GM12878 (cell line): ENCODE results near the gene UBASH3B. TPM values are rescaled to one million over a fixed set of nuclear protein-coding genes. Genes with fewer than 3 reads are reported as not detected.

Experiments used
- ATAC-seq: fragments of 200-7000 bp; cut with Tn5 transposase; 3 replicates; pipeline ENCODE4 v1.9.1; 2020; ENCODE audit warnings: mild to moderate bottlenecking, moderate library complexity
- BruUV-seq: library from RNA; stranded (reverse); fragments of 400-500 nt; replicated peaks from 2 replicates; lab custom pipeline; 2021; lab: Mats Ljungman, UMichigan
- CTCF ChIA-PET: fragments of 300-600 bp; sonication (Branson Sonifier 250); formaldehyde crosslinking; extraction: SDS; loops from one replicate; lab custom pipeline; 2021; ENCODE audit warnings: inconsistent platforms; lab: Yijun Ruan, JAX
- POLR2A ChIA-PET: fragments of 350-600 bp; formaldehyde crosslinking; extraction: SDS; loops from one replicate; lab custom pipeline; 2021; ENCODE audit warnings: inconsistent platforms; lab: Charles Lee
- RAD21 ChIA-PET: fragments of 300-600 bp; sonication (Branson Sonifier 250); formaldehyde crosslinking; loops from one replicate; lab custom pipeline; 2023; ENCODE audit warnings: antibody characterized with exemption; ENCODE audit not compliant: unreplicated experiment; lab: Charles Lee
- SMC1A ChIA-PET: fragments of 300-600 bp; sonication (Branson Sonifier 250); formaldehyde crosslinking; loops from one replicate; lab custom pipeline; 2023; ENCODE audit not compliant: unreplicated experiment, uncharacterized antibody; lab: Charles Lee
- DNase-seq: peaks from one replicate; pipeline ENCODE4 v3.0.0-alpha.2; 2011; ENCODE audit warnings: low read depth, low spot score
- FAIRE-seq: peaks from 3 replicates; lab custom pipeline; 2011; peaks lifted over from hg19 to GRCh38; lab: Jason Lieb, UNC
- H2AFZ ChIP-seq: 2 replicates; pipeline ENCODE4 v1.6.0; 2011; ENCODE audit warnings: low read depth, low read length, control low read depth; ENCODE audit not compliant: control insufficient read depth
- H3K27ac ChIP-seq: 2 replicates; pipeline ENCODE4 v1.5.1; 2011; ENCODE audit warnings: control low read depth; ENCODE audit not compliant: control insufficient read depth, insufficient read depth
- H3K27me3 ChIP-seq, 2 experiments: replicated peaks in 1 of 2; 2 replicates each; pipeline versions ENCODE4 v1.6.0 to v1.6.1; 2011; ENCODE audit warnings: low read length in 1 of 2; ENCODE audit not compliant: control insufficient read depth in 2 of 2, insufficient read depth in 2 of 2
- H3K36me3 ChIP-seq, 2 experiments: 2 replicates each; pipeline ENCODE4 v1.5.1; 2011; ENCODE audit warnings: low read length in 1 of 2; ENCODE audit not compliant: control insufficient read depth in 2 of 2, insufficient read depth in 2 of 2
- H3K4me1 ChIP-seq: 2 replicates; pipeline ENCODE4 v1.6.1; 2011; ENCODE audit warnings: mild to moderate bottlenecking, low read length, moderate library complexity, mixed read lengths; ENCODE audit not compliant: control insufficient read depth, insufficient read depth
- H3K4me2 ChIP-seq: 2 replicates; pipeline ENCODE4 v1.6.0; 2011; ENCODE audit warnings: control low read depth; ENCODE audit not compliant: control insufficient read depth, insufficient read depth
- H3K4me3 ChIP-seq: fragments of 200-600 bp; sonication (generic); 2 replicates; pipeline ENCODE4 v1.5.1; 2016
- H3K79me2 ChIP-seq: 2 replicates; pipeline ENCODE4 v1.6.0; 2011; ENCODE audit warnings: low read length; ENCODE audit not compliant: control insufficient read depth, insufficient read depth
- H3K9ac ChIP-seq: 2 replicates; pipeline ENCODE4 v1.8.0; 2011; ENCODE audit warnings: low read length, control low read depth, mixed read lengths; ENCODE audit not compliant: control insufficient read depth, insufficient read depth
- H3K9me3 ChIP-seq: replicated peaks from 3 replicates; pipeline ENCODE4 v1.5.1; 2011; ENCODE audit warnings: mild to moderate bottlenecking, low read length; ENCODE audit not compliant: control insufficient read depth, insufficient read depth
- H4K20me1 ChIP-seq: 2 replicates; pipeline ENCODE4 v1.6.0; 2011; ENCODE audit not compliant: control insufficient read depth, insufficient read depth
- EGR1 ChIP-seq, 2 experiments: IDR thresholded peaks; 1 replicate in 1 of 2; 2 replicates in 1 of 2; pipeline ENCODE4 v1.6.1; 2011 to 2012; ENCODE audit warnings: low read depth in 2 of 2, low read length in 2 of 2, borderline replicate concordance in 1 of 2, mild to moderate bottlenecking in 1 of 2, moderate library complexity in 1 of 2
- MEF2B ChIP-seq: fragments of 450-650 bp; IDR thresholded peaks from 2 replicates; pipeline ENCODE4 v1.6.1; 2018; ENCODE audit warnings: mild to moderate bottlenecking, moderate library complexity; ENCODE audit not compliant: partially characterized antibody, poor library complexity, severe bottlenecking
- ZBTB40 ChIP-seq: fragments of 450-650 bp; IDR thresholded peaks from 2 replicates; pipeline ENCODE4 v1.6.1; 2016; ENCODE audit warnings: mild to moderate bottlenecking, moderate library complexity, borderline replicate concordance
- WGBS: methylation state at CpG from one replicate; pipeline ENCODE4 v1.1.6; 2016; ENCODE audit warnings: low lambda C conversion rate; ENCODE audit not compliant: insufficient replicate concordance, insufficient coverage; ENCODE audit errors: missing lambda C conversion rate; 5-methylcytosine and 5-hydroxymethylcytosine counted together
- in situ Hi-C: fragments of 300-500 bp; cut with MboI; formaldehyde crosslinking; loops from 9 replicates; pipeline ENCODE4 v1.14.3; 2018; ENCODE audit warnings: mixed read lengths
- intact Hi-C: fragments of 100-400 bp; cut with micrococcal nuclease; formaldehyde crosslinking; loops from one replicate; pipeline ENCODE4 v1.14.2; 2022; ENCODE audit not compliant: unreplicated experiment
- polyA plus RNA-seq, 11 experiments: library from polyadenylated mRNA; depleted of rRNA in 4 of 11; unstranded in 6 of 11; stranded (reverse) in 5 of 11; fragments of >200 nt; fragmentation: Nextera tagmentation in 4 of 11; fragmentation: Illumina TruSeq in 1 of 11; extraction: Ambion mirVana in 4 of 11; extraction: Trizol in 1 of 11; gene quantifications; 1 replicate in 1 of 11; 2 replicates in 10 of 11; pipeline versions ENCODE4 v1.2.1 to v1.2.3, GENCODE V29; 2011 to 2016; ENCODE audit warnings: inconsistent platforms in 2 of 11, missing spikeins in 2 of 11, low read depth in 1 of 11
- total RNA-seq, 4 experiments: library from RNA; depleted of rRNA in 3 of 4; stranded (reverse); fragments of >200 nt in 3 of 4; fragmentation: Illumina TruSeq in 1 of 4; extraction: Trizol in 1 of 4; gene quantifications; 2 replicates each; pipeline versions ENCODE4 v1.2.1 to v1.2.3, GENCODE V29; 2013 to 2021

UBASH3B gene
- total and polyA plus RNA-seq, 10 of the 15 experiments (the other 5 are each of a cell fraction or from before 2014, with no cell fraction given) = 0.18 to 3.3 (median 0.57) TPM

DNA sequence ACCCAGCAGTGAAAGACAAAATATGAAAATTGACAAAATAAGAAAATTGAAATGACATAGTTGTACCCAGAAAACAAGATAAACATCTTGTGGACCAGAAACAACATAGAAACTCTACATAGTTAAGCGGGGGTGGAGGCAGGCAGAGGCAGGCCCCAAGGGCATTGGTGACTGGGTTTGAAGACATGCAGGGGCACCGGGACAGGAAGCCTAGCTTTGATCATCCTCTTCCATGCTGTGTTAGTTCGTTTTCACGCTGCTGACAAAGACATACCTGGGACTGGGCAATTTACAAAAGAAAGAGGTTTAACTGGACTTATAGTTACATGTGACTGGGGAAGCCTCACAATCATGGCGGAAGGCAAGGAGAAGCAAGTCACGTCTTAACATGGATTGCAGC lies 149.3 kb downstream of the UBASH3B start:
- TF ChIP-seq EGR1 (IDR thresholded peaks at IDR 0.05; ENCODE audit: borderline replicate concordance in 1 of 2, low read depth in 2 of 2, low read length in 2 of 2) (0 out of 3 replicates have a peak, but pooled peaks of 1 of the 2 experiments have one; percentile 40), MEF2B (peak; percentile 60), ZBTB40 (no peak)
- ChIA-PET SMC1A (interaction anchor here (1.0 to 7.8 kb wide), 10 partner anchors 8 to 250 kb away, joined by 3 to 165 read pairs (median 5); no protein-coding TSS in a partner anchor), CTCF (interaction anchor here (0.9 to 7.9 kb wide), 7 partner anchors 9 to 249 kb away, joined by 3 to 190 read pairs (median 6); no protein-coding TSS in a partner anchor), RAD21 (interaction anchor here (1.0 to 8.0 kb wide), 4 partner anchors 9 to 216 kb away, joined by 3 to 175 read pairs (median 3); no protein-coding TSS in a partner anchor), POLR2A (no interaction called here)
- no peak for FAIRE-seq
- no TSS peak for BruUV-seq
- intact Hi-C loops (no loop called here), in situ Hi-C loops (no loop called here)
- Histone ChIP-seq H3K36me3 (no peaks in the 10 kb centered on the region), H3K27me3 (no peaks in the 10 kb centered on the region), H3K4me3 (no peak overlapping the region), H2AFZ (peak overlapping the region; percentile 37; the same call in 1 of the 2 replicates), H3K27ac (no peak overlapping the region), H3K79me2 (no peaks in the 10 kb centered on the region), H3K4me1 (peaks cover 21% of the 10 kb centered on the region), H3K9me3 (no peaks in the 10 kb centered on the region), H4K20me1 (no peaks in the 10 kb centered on the region), H3K4me2 (no peak overlapping the region), H3K9ac (no peak overlapping the region)
- 24% methylated on average over 6 of the region's 6 CpGs for WGBS
- no peak for DNase-seq
- ATAC-seq = peak; percentile 45
